Esophagus squamous epithelium (tissue), 4 donors: ENCODE data around the gene DTNA.

Experiments
- POLR2A ChIP-seq, 4 donors: fragments of 450-650 bp; IDR thresholded peaks; one replicate each; pipeline ENCODE4 v1.6.1; 2017; ENCODE audit warnings: antibody characterized with exemption in 4 of 4, mild to moderate bottlenecking in 4 of 4, moderate library complexity in 3 of 4
- TF ChIP-seq, protein P1 (sequence below), 6 experiments: fragments of 450-650 bp in 4 of 6; fragments of 200-600 bp in 2 of 6; sonication (generic) in 2 of 6; IDR thresholded peaks; one replicate each; pipeline ENCODE4 v1.5.1; 2016 to 2019; ENCODE audit warnings: antibody characterized with exemption in 6 of 6, mild to moderate bottlenecking in 4 of 6, moderate library complexity in 4 of 6

DNA sequence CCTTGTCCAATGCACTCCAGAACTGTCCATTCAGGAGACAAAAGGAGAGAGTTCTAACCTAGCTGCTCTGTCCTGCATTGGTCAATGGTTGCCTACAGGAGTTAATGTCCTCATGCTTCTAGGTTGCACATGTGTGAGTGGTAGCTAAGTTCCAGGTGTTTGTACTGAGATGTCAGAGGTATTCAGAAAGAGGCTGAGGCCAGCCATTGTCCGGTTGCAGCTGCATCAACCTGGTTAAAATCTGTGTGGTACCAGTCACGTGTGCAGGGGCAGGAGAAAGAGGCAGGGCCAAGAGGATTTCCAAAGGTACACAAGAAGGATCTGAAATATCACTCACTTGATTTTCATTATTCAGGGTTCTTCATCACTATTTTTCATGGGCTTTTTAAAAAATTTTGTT, 70.8 kb downstream of the DTNA start:
- TF ChIP-seq, protein P1, sequence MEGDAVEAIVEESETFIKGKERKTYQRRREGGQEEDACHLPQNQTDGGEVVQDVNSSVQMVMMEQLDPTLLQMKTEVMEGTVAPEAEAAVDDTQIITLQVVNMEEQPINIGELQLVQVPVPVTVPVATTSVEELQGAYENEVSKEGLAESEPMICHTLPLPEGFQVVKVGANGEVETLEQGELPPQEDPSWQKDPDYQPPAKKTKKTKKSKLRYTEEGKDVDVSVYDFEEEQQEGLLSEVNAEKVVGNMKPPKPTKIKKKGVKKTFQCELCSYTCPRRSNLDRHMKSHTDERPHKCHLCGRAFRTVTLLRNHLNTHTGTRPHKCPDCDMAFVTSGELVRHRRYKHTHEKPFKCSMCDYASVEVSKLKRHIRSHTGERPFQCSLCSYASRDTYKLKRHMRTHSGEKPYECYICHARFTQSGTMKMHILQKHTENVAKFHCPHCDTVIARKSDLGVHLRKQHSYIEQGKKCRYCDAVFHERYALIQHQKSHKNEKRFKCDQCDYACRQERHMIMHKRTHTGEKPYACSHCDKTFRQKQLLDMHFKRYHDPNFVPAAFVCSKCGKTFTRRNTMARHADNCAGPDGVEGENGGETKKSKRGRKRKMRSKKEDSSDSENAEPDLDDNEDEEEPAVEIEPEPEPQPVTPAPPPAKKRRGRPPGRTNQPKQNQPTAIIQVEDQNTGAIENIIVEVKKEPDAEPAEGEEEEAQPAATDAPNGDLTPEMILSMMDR (IDR thresholded peaks at IDR 0.05) = no peak
- TF ChIP-seq POLR2A (IDR thresholded peaks at IDR 0.05) = no peak
